Liver (tissue), 3 donors: ENCODE measurements around the gene MAPK8.

Experiments
- EGR1 ChIP-seq, 2 donors: IDR thresholded peaks; 2 replicates each; pipeline ENCODE4 v1.6.1; 2016 to 2018; ENCODE audit warnings: antibody characterized with exemption in 2 of 2, low read depth in 2 of 2
- FOXA2 ChIP-seq: IDR thresholded peaks from 2 replicates; pipeline ENCODE4 v1.6.1; 2016; ENCODE audit warnings: antibody characterized with exemption
- RAD21 ChIP-seq, 2 donors: IDR thresholded peaks; 2 replicates each; pipeline ENCODE4 v1.6.1; 2016; ENCODE audit warnings: antibody characterized with exemption in 2 of 2, mild to moderate bottlenecking in 2 of 2
- REST ChIP-seq: IDR thresholded peaks from 2 replicates; pipeline ENCODE4 v1.6.1; 2016; ENCODE audit warnings: antibody characterized with exemption, mild to moderate bottlenecking
- RXRA ChIP-seq, 2 donors: IDR thresholded peaks; 2 replicates each; pipeline ENCODE4 v1.6.1; 2017 to 2018; ENCODE audit warnings: antibody characterized with exemption in 2 of 2, mild to moderate bottlenecking in 1 of 2
- SP1 ChIP-seq: IDR thresholded peaks from 2 replicates; pipeline ENCODE4 v1.6.1; 2018; ENCODE audit warnings: antibody characterized with exemption, mild to moderate bottlenecking
- TAF1 ChIP-seq: conservative IDR thresholded peaks from 2 replicates; pipeline ENCODE4 v1.6.1; 2016; ENCODE audit warnings: antibody characterized with exemption, mild to moderate bottlenecking
- YY1 ChIP-seq: IDR thresholded peaks from 2 replicates; pipeline ENCODE4 v1.6.1; 2016; ENCODE audit warnings: antibody characterized with exemption, mild to moderate bottlenecking
- TF ChIP-seq, protein P1 (sequence below): fragments of 150-350 bp; IDR thresholded peaks from 2 replicates; pipeline ENCODE4 v1.5.1; 2017; ENCODE audit warnings: improper control_type of control experiment, low read depth, low read length; ENCODE audit not compliant: missing input control
- donor health status: healthy.
- donor health status: healthy.

DNA sequence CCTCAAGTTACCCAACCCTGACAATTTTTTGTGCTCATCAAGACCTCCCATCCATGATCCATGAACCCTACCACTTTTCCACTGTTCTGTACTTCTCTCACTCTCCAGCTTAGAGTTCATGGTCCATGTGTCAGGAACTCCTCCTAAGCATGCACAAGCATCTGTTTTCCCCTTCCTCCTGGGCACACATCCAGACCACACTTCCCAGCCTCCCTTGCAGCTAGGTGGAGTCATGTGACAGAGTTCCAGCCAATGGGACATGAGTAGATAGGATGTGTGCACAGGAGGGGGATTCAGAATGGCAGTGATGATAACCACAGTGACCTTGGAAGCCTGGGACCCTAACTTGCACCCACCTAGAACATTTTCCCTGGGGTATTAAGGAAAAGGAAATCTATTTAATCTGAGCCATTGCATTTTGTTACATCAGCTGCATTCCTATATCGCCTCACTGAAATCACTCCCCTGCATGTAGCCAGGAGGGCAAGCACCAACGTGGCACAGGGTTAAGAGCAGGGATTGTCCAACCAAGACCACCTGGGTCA, 22.4 kb upstream of the MAPK8 start:
- TF ChIP-seq, protein P1, sequence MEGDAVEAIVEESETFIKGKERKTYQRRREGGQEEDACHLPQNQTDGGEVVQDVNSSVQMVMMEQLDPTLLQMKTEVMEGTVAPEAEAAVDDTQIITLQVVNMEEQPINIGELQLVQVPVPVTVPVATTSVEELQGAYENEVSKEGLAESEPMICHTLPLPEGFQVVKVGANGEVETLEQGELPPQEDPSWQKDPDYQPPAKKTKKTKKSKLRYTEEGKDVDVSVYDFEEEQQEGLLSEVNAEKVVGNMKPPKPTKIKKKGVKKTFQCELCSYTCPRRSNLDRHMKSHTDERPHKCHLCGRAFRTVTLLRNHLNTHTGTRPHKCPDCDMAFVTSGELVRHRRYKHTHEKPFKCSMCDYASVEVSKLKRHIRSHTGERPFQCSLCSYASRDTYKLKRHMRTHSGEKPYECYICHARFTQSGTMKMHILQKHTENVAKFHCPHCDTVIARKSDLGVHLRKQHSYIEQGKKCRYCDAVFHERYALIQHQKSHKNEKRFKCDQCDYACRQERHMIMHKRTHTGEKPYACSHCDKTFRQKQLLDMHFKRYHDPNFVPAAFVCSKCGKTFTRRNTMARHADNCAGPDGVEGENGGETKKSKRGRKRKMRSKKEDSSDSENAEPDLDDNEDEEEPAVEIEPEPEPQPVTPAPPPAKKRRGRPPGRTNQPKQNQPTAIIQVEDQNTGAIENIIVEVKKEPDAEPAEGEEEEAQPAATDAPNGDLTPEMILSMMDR, result no peak
- TF ChIP-seq YY1, result no peak
- TF ChIP-seq RXRA (IDR thresholded peaks at IDR 0.05), result no peak
- no peak for TF ChIP-seq EGR1 (IDR thresholded peaks at IDR 0.05; ENCODE audit: low read depth in 2 of 2)
- no peak for TF ChIP-seq SP1
- no peak for TF ChIP-seq TAF1
- no peak for TF ChIP-seq REST
- no peak for TF ChIP-seq FOXA2
- no peak for TF ChIP-seq RAD21 (IDR thresholded peaks at IDR 0.05)
